GM12878 (cell line): ENCODE measurements around the gene FOS. TPM values are rescaled to one million over a fixed set of nuclear protein-coding genes. Genes with fewer than 3 reads are reported as not detected.

Experiments used
- ATAC-seq: fragments of 200-7000 bp; cut with Tn5 transposase; 3 replicates; pipeline ENCODE4 v1.9.1; 2020; ENCODE audit warnings: mild to moderate bottlenecking, moderate library complexity
- BruUV-seq: library from RNA; stranded (reverse); fragments of 400-500 nt; replicated peaks from 2 replicates; lab custom pipeline; 2021; lab: Mats Ljungman, UMichigan
- CTCF ChIA-PET: fragments of 300-600 bp; sonication (Branson Sonifier 250); formaldehyde crosslinking; extraction: SDS; loops from one replicate; lab custom pipeline; 2021; ENCODE audit warnings: inconsistent platforms; lab: Yijun Ruan, JAX
- POLR2A ChIA-PET: fragments of 350-600 bp; formaldehyde crosslinking; extraction: SDS; loops from one replicate; lab custom pipeline; 2021; ENCODE audit warnings: inconsistent platforms; lab: Charles Lee
- RAD21 ChIA-PET: fragments of 300-600 bp; sonication (Branson Sonifier 250); formaldehyde crosslinking; loops from one replicate; lab custom pipeline; 2023; ENCODE audit warnings: antibody characterized with exemption; ENCODE audit not compliant: unreplicated experiment; lab: Charles Lee
- SMC1A ChIA-PET: fragments of 300-600 bp; sonication (Branson Sonifier 250); formaldehyde crosslinking; loops from one replicate; lab custom pipeline; 2023; ENCODE audit not compliant: unreplicated experiment, uncharacterized antibody; lab: Charles Lee
- DNase-seq: peaks from one replicate; pipeline ENCODE4 v3.0.0-alpha.2; 2011; ENCODE audit warnings: low read depth, low spot score
- FAIRE-seq: peaks from 3 replicates; lab custom pipeline; 2011; peaks lifted over from hg19 to GRCh38; lab: Jason Lieb, UNC
- H2AFZ ChIP-seq: 2 replicates; pipeline ENCODE4 v1.6.0; 2011; ENCODE audit warnings: low read depth, low read length, control low read depth; ENCODE audit not compliant: control insufficient read depth
- H3K27ac ChIP-seq: 2 replicates; pipeline ENCODE4 v1.5.1; 2011; ENCODE audit warnings: control low read depth; ENCODE audit not compliant: control insufficient read depth, insufficient read depth
- H3K27me3 ChIP-seq, 2 experiments: replicated peaks in 1 of 2; 2 replicates each; pipeline versions ENCODE4 v1.6.0 to v1.6.1; 2011; ENCODE audit warnings: low read length in 1 of 2; ENCODE audit not compliant: control insufficient read depth in 2 of 2, insufficient read depth in 2 of 2
- H3K36me3 ChIP-seq, 2 experiments: 2 replicates each; pipeline ENCODE4 v1.5.1; 2011; ENCODE audit warnings: low read length in 1 of 2; ENCODE audit not compliant: control insufficient read depth in 2 of 2, insufficient read depth in 2 of 2
- H3K4me1 ChIP-seq: 2 replicates; pipeline ENCODE4 v1.6.1; 2011; ENCODE audit warnings: mild to moderate bottlenecking, low read length, moderate library complexity, mixed read lengths; ENCODE audit not compliant: control insufficient read depth, insufficient read depth
- H3K4me2 ChIP-seq: 2 replicates; pipeline ENCODE4 v1.6.0; 2011; ENCODE audit warnings: control low read depth; ENCODE audit not compliant: control insufficient read depth, insufficient read depth
- H3K4me3 ChIP-seq: fragments of 200-600 bp; sonication (generic); 2 replicates; pipeline ENCODE4 v1.5.1; 2016
- H3K79me2 ChIP-seq: 2 replicates; pipeline ENCODE4 v1.6.0; 2011; ENCODE audit warnings: low read length; ENCODE audit not compliant: control insufficient read depth, insufficient read depth
- H3K9ac ChIP-seq: 2 replicates; pipeline ENCODE4 v1.8.0; 2011; ENCODE audit warnings: low read length, control low read depth, mixed read lengths; ENCODE audit not compliant: control insufficient read depth, insufficient read depth
- H3K9me3 ChIP-seq: replicated peaks from 3 replicates; pipeline ENCODE4 v1.5.1; 2011; ENCODE audit warnings: mild to moderate bottlenecking, low read length; ENCODE audit not compliant: control insufficient read depth, insufficient read depth
- H4K20me1 ChIP-seq: 2 replicates; pipeline ENCODE4 v1.6.0; 2011; ENCODE audit not compliant: control insufficient read depth, insufficient read depth
- ZNF592 ChIP-seq: fragments of 450-650 bp; IDR thresholded peaks from 2 replicates; pipeline ENCODE4 v1.6.1; 2017; ENCODE audit warnings: mild to moderate bottlenecking, moderate library complexity
- WGBS: methylation state at CpG from one replicate; pipeline ENCODE4 v1.1.6; 2016; ENCODE audit warnings: low lambda C conversion rate; ENCODE audit not compliant: insufficient replicate concordance, insufficient coverage; ENCODE audit errors: missing lambda C conversion rate; 5-methylcytosine and 5-hydroxymethylcytosine counted together
- in situ Hi-C: fragments of 300-500 bp; cut with MboI; formaldehyde crosslinking; loops from 9 replicates; pipeline ENCODE4 v1.14.3; 2018; ENCODE audit warnings: mixed read lengths
- intact Hi-C: fragments of 100-400 bp; cut with micrococcal nuclease; formaldehyde crosslinking; loops from one replicate; pipeline ENCODE4 v1.14.2; 2022; ENCODE audit not compliant: unreplicated experiment
- polyA plus RNA-seq, 11 experiments: library from polyadenylated mRNA; depleted of rRNA in 4 of 11; unstranded in 6 of 11; stranded (reverse) in 5 of 11; fragments of >200 nt; fragmentation: Nextera tagmentation in 4 of 11; fragmentation: Illumina TruSeq in 1 of 11; extraction: Ambion mirVana in 4 of 11; extraction: Trizol in 1 of 11; gene quantifications; 1 replicate in 1 of 11; 2 replicates in 10 of 11; pipeline versions ENCODE4 v1.2.1 to v1.2.3, GENCODE V29; 2011 to 2016; ENCODE audit warnings: inconsistent platforms in 2 of 11, missing spikeins in 2 of 11, low read depth in 1 of 11
- total RNA-seq, 4 experiments: library from RNA; depleted of rRNA in 3 of 4; stranded (reverse); fragments of >200 nt in 3 of 4; fragmentation: Illumina TruSeq in 1 of 4; extraction: Trizol in 1 of 4; gene quantifications; 2 replicates each; pipeline versions ENCODE4 v1.2.1 to v1.2.3, GENCODE V29; 2013 to 2021

Gene FOS
- total and polyA plus RNA-seq, 10 of the 15 experiments (the other 5 are each of a cell fraction or from before 2014, with no cell fraction given), result 0.02 to 0.95 (median 0.38) TPM

- Histone ChIP-seq H3K79me2 (no peaks in the 10 kb centered on the region), H4K20me1 (no peaks in the 10 kb centered on the region), H3K4me1 (peaks cover 4% of the 10 kb centered on the region), H3K27me3 (no peaks in the 10 kb centered on the region; a peak in 1 of 4 replicates), H3K9ac (no peak overlapping the region), H3K36me3 (no peaks in the 10 kb centered on the region), H2AFZ (no peak overlapping the region), H3K4me2 (no peak overlapping the region), H3K27ac (no peak overlapping the region), H3K9me3 (no peaks in the 10 kb centered on the region), H3K4me3 (no peak overlapping the region)
- no TSS peak for BruUV-seq
- ChIA-PET POLR2A (no interaction called here), CTCF (interaction anchor here (0.5 to 9.1 kb wide), 4 partner anchors 142 to 249 kb away, joined by 3 to 125 read pairs (median 9); no protein-coding TSS in a partner anchor), RAD21 (interaction anchor here (0.7 to 3.2 kb wide), 2 partner anchors 140 to 141 kb away, joined by 3 to 12 read pairs; no protein-coding TSS in a partner anchor), SMC1A (interaction anchor here (1.1 to 12.4 kb wide), 3 partner anchors 10 to 178 kb away, joined by 5 to 180 read pairs (median 63); no protein-coding TSS in a partner anchor)
- ATAC-seq (no peak), DNase-seq (no peak), FAIRE-seq (no peak)
- intact Hi-C loops (no loop called here), in situ Hi-C loops (no loop called here)
- TF ChIP-seq ZNF592, result no peak
- WGBS, result 48% methylated on average over 4 of the region's 4 CpGs
Measured at GRCh38 chr14:75312341-75312740, 33.7 kb downstream of the FOS start.
